Activated CD4-positive, alpha-beta T cell treated with anti-CD3 and anti-CD28 coated beads, Interleukin-2, amount 50 U/mL, for 24 hours (primary cell): Measurements from ENCODE around the gene CDH23.

Experiments
- DNase-seq, 2 donors: peaks; one replicate each; pipeline ENCODE4 v3.0.0-alpha.2; 2020; ENCODE audit warnings: low read depth in 1 of 2, low spot score in 1 of 2

Gene CDH23

GRCh38 chr10:71701496-71702132, 304.9 kb downstream of the CDH23 start:
- no peak for DNase-seq

- no peak for DNase-seq
Observed at GRCh38 chr10:71703577-71703976, 306.9 kb downstream of the CDH23 start.

GRCh38 chr10:71704816-71705215, 308.1 kb downstream of the CDH23 start:
- no peak for DNase-seq

- no peak for DNase-seq
Observed at GRCh38 chr10:71705582-71705981, 308.9 kb downstream of the CDH23 start.

GRCh38 chr10:71706216-71707121, 309.7 kb downstream of the CDH23 start:
- no peak for DNase-seq

- DNase-seq, result no peak
Observed at GRCh38 chr10:71707240-71707789, 310.6 kb downstream of the CDH23 start.

- peak; percentile 55 to 61 for DNase-seq
Observed at GRCh38 chr10:71708301-71708703, 311.6 kb downstream of the CDH23 start.

- no peak for DNase-seq
Observed at GRCh38 chr10:71708897-71709882, 312.5 kb downstream of the CDH23 start.

- DNase-seq, result no peak
Observed at GRCh38 chr10:71710519-71710918, 313.8 kb downstream of the CDH23 start.

GRCh38 chr10:71711052-71711623, 314.4 kb downstream of the CDH23 start:
- DNase-seq, result no peak

GRCh38 chr10:71712170-71712569, 315.4 kb downstream of the CDH23 start:
- DNase-seq, result no peak

GRCh38 chr10:71712572-71713134, 315.9 kb downstream of the CDH23 start:
- DNase-seq, result no peak

- peak in 1 of 2 donors; percentile 39 for DNase-seq
Observed at GRCh38 chr10:71713135-71714030, 316.7 kb downstream of the CDH23 start.

GRCh38 chr10:71714031-71714410, 317.3 kb downstream of the CDH23 start:
- no peak for DNase-seq

- DNase-seq, result no peak
Observed at GRCh38 chr10:71714592-71714991, 317.9 kb downstream of the CDH23 start.

GRCh38 chr10:71715026-71715425, 318.3 kb downstream of the CDH23 start:
- DNase-seq, result no peak

GRCh38 chr10:71715860-71716259, 319.1 kb downstream of the CDH23 start:
- no peak for DNase-seq

GRCh38 chr10:71716426-71716825, 319.7 kb downstream of the CDH23 start:
- DNase-seq, result no peak

- no peak for DNase-seq
Observed at GRCh38 chr10:71717056-71717455, 320.3 kb downstream of the CDH23 start.
